NCI-H524 treated with DMSO at 0.1 percent for 48 hours (cell line): ENCODE data around the gene BNIP3.
"Not testable (repeated sequence)": the region's sequence is repeated elsewhere in the genome, so short reads cannot be mapped to it uniquely, and the experiment has no call there.

Experiments
- DNase-seq: peaks from one replicate; lab custom pipeline; 2025; lab: John Stamatoyannopoulos, UW

BNIP3 gene

GRCh38 chr10:132001238-132001972 lies 19.7 kb upstream of the BNIP3 start:
- DNase-seq = no peak

GRCh38 chr10:131998845-131999681 lies 17.3 kb upstream of the BNIP3 start:
- no peak for DNase-seq

- no peak for DNase-seq
Measured at GRCh38 chr10:131998050-131998844, 16.5 kb upstream of the BNIP3 start.

GRCh38 chr10:131997366-131998049 lies 15.8 kb upstream of the BNIP3 start:
- DNase-seq = no peak

GRCh38 chr10:131996466-131997365 lies 15.0 kb upstream of the BNIP3 start:
- DNase-seq = no peak

- no peak for DNase-seq
Measured at GRCh38 chr10:131994435-131994834, 12.7 kb upstream of the BNIP3 start.

GRCh38 chr10:131993275-131993674 lies 11.6 kb upstream of the BNIP3 start:
- no peak for DNase-seq

- no peak for DNase-seq
Measured at GRCh38 chr10:131991726-131992125, 10.0 kb upstream of the BNIP3 start.

GRCh38 chr10:131987786-131988185 lies 6.1 kb upstream of the BNIP3 start:
- DNase-seq = not testable (repeated sequence)

GRCh38 chr10:131987301-131987700 lies 5.6 kb upstream of the BNIP3 start:
- not testable (repeated sequence) for DNase-seq

- not testable (repeated sequence) for DNase-seq
Measured at GRCh38 chr10:131986851-131987250, 5.1 kb upstream of the BNIP3 start.

GRCh38 chr10:131983780-131984179 lies 2.1 kb upstream of the BNIP3 start:
- DNase-seq = no peak

- no peak for DNase-seq
Measured at GRCh38 chr10:131982796-131983195, 1.1 kb upstream of the BNIP3 start.

GRCh38 chr10:131982185-131982756 lies 548 bp upstream of the BNIP3 start:
- no peak for DNase-seq

- no peak for DNase-seq
Measured at GRCh38 chr10:131980761-131981428, 828 bp downstream of the BNIP3 start.

GRCh38 chr10:131980321-131980720 lies 1.4 kb downstream of the BNIP3 start:
- DNase-seq = no peak

GRCh38 chr10:131979821-131980270 lies 1.9 kb downstream of the BNIP3 start:
- no peak for DNase-seq

- DNase-seq = no peak
Measured at GRCh38 chr10:131979336-131979735, 2.4 kb downstream of the BNIP3 start.

GRCh38 chr10:131978851-131979250 lies 2.9 kb downstream of the BNIP3 start:
- DNase-seq = no peak

GRCh38 chr10:131978366-131978765 lies 3.4 kb downstream of the BNIP3 start:
- DNase-seq = no peak
